Mesenchymal stem cell (in vitro differentiated cells and primary cell): Measurements from ENCODE around the gene POU2F3.

ENCODE experiments used
- DNase-seq: peaks from one replicate; pipeline ENCODE4 v3.0.0-alpha.2; 2013
- H2AFZ ChIP-seq: one replicate; pipeline ENCODE4 v1.6.1; 2013; ENCODE audit warnings: low read depth, mild to moderate bottlenecking, control low read depth, inconsistent platforms, low read length, moderate library complexity
- H2AK5ac ChIP-seq: 2 replicates; pipeline ENCODE4 v1.6.1; 2013; ENCODE audit warnings: low read length, moderate library complexity, mild to moderate bottlenecking, inconsistent platforms; ENCODE audit not compliant: severe bottlenecking
- H2BK120ac ChIP-seq: one replicate; pipeline ENCODE4 v1.6.1; 2013; ENCODE audit warnings: low read depth, mild to moderate bottlenecking, inconsistent platforms, low read length, moderate library complexity
- H2BK12ac ChIP-seq, 2 experiments: one replicate each; pipeline ENCODE4 v1.6.1; 2013; ENCODE audit warnings: inconsistent platforms in 2 of 2, low read length in 2 of 2, mild to moderate bottlenecking in 2 of 2, moderate library complexity in 2 of 2, control low read depth in 1 of 2
- H2BK15ac ChIP-seq: one replicate; pipeline ENCODE4 v1.6.1; 2013; ENCODE audit warnings: mild to moderate bottlenecking, low read depth, inconsistent platforms; ENCODE audit not compliant: poor library complexity, severe bottlenecking
- H2BK5ac ChIP-seq: 2 replicates; pipeline ENCODE4 v1.6.1; 2013; ENCODE audit warnings: low read depth, mild to moderate bottlenecking, low read length, control low read depth, inconsistent platforms; ENCODE audit not compliant: poor library complexity, severe bottlenecking
- H3K14ac ChIP-seq, 2 experiments: one replicate each; pipeline ENCODE4 v1.6.1; 2013; ENCODE audit warnings: inconsistent platforms in 2 of 2, low read length in 2 of 2, control low read depth in 1 of 2, mild to moderate bottlenecking in 1 of 2, moderate library complexity in 1 of 2
- H3K18ac ChIP-seq, 2 experiments: one replicate each; pipeline ENCODE4 v1.6.1; 2013; ENCODE audit warnings: inconsistent platforms in 2 of 2, low read length in 2 of 2, control low read depth in 1 of 2, low read depth in 1 of 2, mild to moderate bottlenecking in 1 of 2
- H3K23ac ChIP-seq, 2 experiments: one replicate each; pipeline ENCODE4 v1.6.1; 2013; ENCODE audit warnings: inconsistent platforms in 2 of 2, low read length in 2 of 2, mild to moderate bottlenecking in 2 of 2, moderate library complexity in 2 of 2, control low read depth in 1 of 2
- H3K27ac ChIP-seq: 2 replicates; pipeline ENCODE4 v1.5.1; 2013; ENCODE audit warnings: mild to moderate bottlenecking, moderate library complexity, low read length, control low read depth, inconsistent platforms; ENCODE audit not compliant: poor library complexity, severe bottlenecking
- H3K27me3 ChIP-seq, 2 experiments: 2 replicates each; pipeline versions ENCODE4 v1.6.1 to v1.7.0; 2013; ENCODE audit warnings: low read length in 2 of 2, mild to moderate bottlenecking in 2 of 2, moderate library complexity in 2 of 2, control low read depth in 1 of 2, inconsistent platforms in 1 of 2; ENCODE audit not compliant: control insufficient read depth in 1 of 2, insufficient read depth in 1 of 2
- H3K36me3 ChIP-seq, 2 experiments: 2 replicates each; pipeline versions ENCODE4 v1.6.1 to v1.7.0; 2013; ENCODE audit warnings: low read length in 2 of 2, control low read depth in 1 of 2, inconsistent platforms in 1 of 2, low read depth in 1 of 2, mild to moderate bottlenecking in 1 of 2; ENCODE audit not compliant: insufficient read depth in 2 of 2, control insufficient read depth in 1 of 2
- H3K4ac ChIP-seq, 2 experiments: one replicate each; pipeline ENCODE4 v1.6.1; 2013; ENCODE audit warnings: inconsistent platforms in 2 of 2, low read length in 2 of 2, mild to moderate bottlenecking in 2 of 2, moderate library complexity in 2 of 2, control low read depth in 1 of 2, low read depth in 1 of 2
- H3K4me1 ChIP-seq: 2 replicates; pipeline ENCODE4 v1.6.1; 2013; ENCODE audit warnings: low read depth, low read length, control low read depth; ENCODE audit not compliant: control insufficient read depth, insufficient read depth
- H3K4me2 ChIP-seq: 2 replicates; pipeline ENCODE4 v1.6.1; 2013; ENCODE audit warnings: low read length, mild to moderate bottlenecking, inconsistent platforms; ENCODE audit not compliant: poor library complexity, severe bottlenecking
- H3K4me3 ChIP-seq, 2 experiments: 2 replicates each; pipeline versions ENCODE4 v1.5.1 to v1.7.0; 2013; ENCODE audit warnings: low read length in 2 of 2, mild to moderate bottlenecking in 2 of 2, control low read depth in 1 of 2, low read depth in 1 of 2; ENCODE audit not compliant: insufficient read depth in 1 of 2
- H3K79me1 ChIP-seq: replicated peaks from 2 replicates; pipeline ENCODE4 v1.6.1; 2013; ENCODE audit warnings: mild to moderate bottlenecking, control low read depth, low read length, inconsistent platforms; ENCODE audit not compliant: poor library complexity, severe bottlenecking
- H3K9ac ChIP-seq: 2 replicates; pipeline ENCODE4 v1.7.0; 2013; ENCODE audit warnings: mild to moderate bottlenecking, low read length, moderate library complexity
- H3K9me3 ChIP-seq: 2 replicates; pipeline ENCODE4 v1.7.0; 2013; ENCODE audit warnings: mild to moderate bottlenecking, low read length; ENCODE audit not compliant: control insufficient read depth
- H4K8ac ChIP-seq: one replicate; pipeline ENCODE4 v1.6.1; 2013; ENCODE audit warnings: inconsistent platforms, mild to moderate bottlenecking, low read length, moderate library complexity
- H4K91ac ChIP-seq: one replicate; pipeline ENCODE4 v1.6.1; 2013; ENCODE audit warnings: mild to moderate bottlenecking, low read length, inconsistent platforms
- WGBS: methylation state at CpG from one replicate; pipeline ENCODE4 v1.1.7; 2013; ENCODE audit warnings: mixed read lengths; 5-methylcytosine and 5-hydroxymethylcytosine counted together

POU2F3 gene

GRCh38 chr11:120259241-120259640 is 19.3 kb downstream of the POU2F3 start:
- Histone ChIP-seq H3K27me3 (peaks cover 50 to 83% of the 10 kb centered on the region in 2 experiments), H2BK5ac (no peak overlapping the region), H3K14ac (no peak overlapping the region), H3K79me1 (no peaks in the 10 kb centered on the region), H3K36me3 (no peaks in the 10 kb centered on the region), H3K9me3 (no peaks in the 10 kb centered on the region), H2AK5ac (no peak overlapping the region), H3K27ac (no peak overlapping the region), H3K4ac (no peak overlapping the region), H4K91ac (no peak overlapping the region), H3K4me2 (no peak overlapping the region), H3K18ac (no peak overlapping the region), H3K4me3 (no peak overlapping the region), H2AFZ (no peak overlapping the region), H4K8ac (no peak overlapping the region), H3K4me1 (no peaks in the 10 kb centered on the region), H3K9ac (no peak overlapping the region), H2BK15ac (no peak overlapping the region), H2BK120ac (no peak overlapping the region), H2BK12ac (no peak overlapping the region), H3K23ac (no peak overlapping the region)
- no peak for DNase-seq
- WGBS = 95% methylated on average over 3 of the region's 3 CpGs

GRCh38 chr11:120259988-120260565 is 20.1 kb downstream of the POU2F3 start:
- no peak overlapping the region for H2AFZ ChIP-seq
- H3K9me3 ChIP-seq = no peaks in the 10 kb centered on the region
- H4K8ac ChIP-seq = no peak overlapping the region
- H2BK5ac ChIP-seq = no peak overlapping the region
- H3K79me1 ChIP-seq = no peaks in the 10 kb centered on the region
- no peak overlapping the region for H4K91ac ChIP-seq
- no peaks in the 10 kb centered on the region for H3K36me3 ChIP-seq
- no peak for DNase-seq
- no peak overlapping the region for H3K9ac ChIP-seq
- H3K4me3 ChIP-seq = no peak overlapping the region
- no peaks in the 10 kb centered on the region for H3K4me1 ChIP-seq
- WGBS = 77% methylated on average over 7 of the region's 7 CpGs
- no peak overlapping the region for H3K4ac ChIP-seq
- no peak overlapping the region for H3K4me2 ChIP-seq
- H3K14ac ChIP-seq = no peak overlapping the region
- H2BK120ac ChIP-seq = no peak overlapping the region
- no peak overlapping the region for H3K23ac ChIP-seq
- no peak overlapping the region for H2AK5ac ChIP-seq
- no peak overlapping the region for H3K18ac ChIP-seq
- no peak overlapping the region for H2BK15ac ChIP-seq
- H3K27ac ChIP-seq = no peak overlapping the region
- peaks cover 49 to 83% of the 10 kb centered on the region in 2 experiments for H3K27me3 ChIP-seq
- no peak overlapping the region for H2BK12ac ChIP-seq

- no peak overlapping the region for H4K91ac ChIP-seq
- no peak overlapping the region for H4K8ac ChIP-seq
- no peak overlapping the region for H3K4me2 ChIP-seq
- no peak overlapping the region for H2BK15ac ChIP-seq
- H2BK120ac ChIP-seq = no peak overlapping the region
- no peak overlapping the region for H3K14ac ChIP-seq
- H3K4me3 ChIP-seq = no peak overlapping the region
- no peak overlapping the region for H3K18ac ChIP-seq
- no peak overlapping the region for H3K4ac ChIP-seq
- no peaks in the 10 kb centered on the region for H3K9me3 ChIP-seq
- WGBS = 87% methylated on average over 7 of the region's 7 CpGs
- H3K23ac ChIP-seq = no peak overlapping the region
- no peak overlapping the region for H2BK5ac ChIP-seq
- H2AK5ac ChIP-seq = no peak overlapping the region
- no peak overlapping the region for H2AFZ ChIP-seq
- DNase-seq = no peak
- no peak overlapping the region for H3K27ac ChIP-seq
- H3K4me1 ChIP-seq = no peaks in the 10 kb centered on the region
- no peak overlapping the region for H2BK12ac ChIP-seq
- no peaks in the 10 kb centered on the region for H3K79me1 ChIP-seq
- no peaks in the 10 kb centered on the region for H3K36me3 ChIP-seq
- peaks cover 49 to 83% of the 10 kb centered on the region in 2 experiments for H3K27me3 ChIP-seq
- no peak overlapping the region for H3K9ac ChIP-seq
Measured at GRCh38 chr11:120260616-120261015, 20.7 kb downstream of the POU2F3 start.

GRCh38 chr11:120261321-120261720 is 21.4 kb downstream of the POU2F3 start:
- H3K23ac ChIP-seq = no peak overlapping the region
- no peak overlapping the region for H2BK120ac ChIP-seq
- H3K4me1 ChIP-seq = no peaks in the 10 kb centered on the region
- H3K27me3 ChIP-seq = peaks cover 49 to 83% of the 10 kb centered on the region in 2 experiments
- no peak overlapping the region for H4K91ac ChIP-seq
- H3K14ac ChIP-seq = no peak overlapping the region
- H3K4me2 ChIP-seq = no peak overlapping the region
- no peak overlapping the region for H3K9ac ChIP-seq
- H2BK12ac ChIP-seq = no peak overlapping the region
- H3K18ac ChIP-seq = no peak overlapping the region
- H3K27ac ChIP-seq = no peak overlapping the region
- no peak overlapping the region for H2AFZ ChIP-seq
- no peaks in the 10 kb centered on the region for H3K9me3 ChIP-seq
- no peak overlapping the region for H2BK5ac ChIP-seq
- H3K4ac ChIP-seq = no peak overlapping the region
- H2BK15ac ChIP-seq = no peak overlapping the region
- no peak overlapping the region for H2AK5ac ChIP-seq
- no peak overlapping the region for H4K8ac ChIP-seq
- H3K4me3 ChIP-seq = no peak overlapping the region
- H3K36me3 ChIP-seq = no peaks in the 10 kb centered on the region
- H3K79me1 ChIP-seq = no peaks in the 10 kb centered on the region
- no peak for DNase-seq
